ENCODE measurements around the gene ZFHX3.
"Not testable (repeated sequence)": the region's sequence is repeated elsewhere in the genome, so short reads cannot be mapped to it uniquely, and the experiment has no call there.

The ZFHX3 gene

GRCh38 chr16:73016488-73016830, 31.5 kb downstream of the ZFHX3 start:
- no peaks in the 10 kb centered on the region for H3K27me3 Mint-ChIP-seq
- H3K4me3 Mint-ChIP-seq: no peak overlapping the region

GRCh38 chr16:73015612-73016487, 32.1 kb downstream of the ZFHX3 start:
- Mint-ChIP-seq H3K9me3 (ENCODE audit: low read depth) (no peaks in the 10 kb centered on the region), H3K27me3 (no peaks in the 10 kb centered on the region), H3K4me3 (no peak overlapping the region), H3K36me3 (no peaks in the 10 kb centered on the region), H3K27ac (no peak overlapping the region), H3K4me1 (ENCODE audit: low read depth) (no peaks in the 10 kb centered on the region)

More at GRCh38 chr16:73016488-73016830, 31.5 kb downstream of the ZFHX3 start:
- Mint-ChIP-seq H3K36me3 (no peaks in the 10 kb centered on the region), H3K27ac (no peak overlapping the region), H3K4me1 (ENCODE audit: low read depth) (no peaks in the 10 kb centered on the region), H3K9me3 (ENCODE audit: low read depth) (no peaks in the 10 kb centered on the region)

DNA sequence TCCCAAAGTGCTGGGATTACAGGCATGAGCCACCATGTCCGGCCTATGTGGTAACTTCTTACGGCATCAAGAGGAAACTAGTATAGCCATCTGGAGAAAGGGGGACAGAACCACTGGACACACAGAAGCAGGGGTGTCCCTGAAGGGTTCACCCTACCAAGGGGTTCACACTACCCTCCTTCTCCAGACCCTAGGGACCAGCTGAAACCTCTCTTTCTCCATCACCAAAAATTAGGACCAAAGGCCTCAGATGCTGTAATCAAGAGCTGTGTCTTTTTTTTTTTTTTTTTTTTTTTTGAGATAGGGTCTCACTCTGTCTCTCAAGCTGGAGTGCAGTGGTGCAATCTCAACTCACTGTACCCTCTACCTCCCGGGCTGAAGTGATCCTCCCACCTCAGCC, 33.2 kb downstream of the ZFHX3 start:
- no peaks in the 10 kb centered on the region for H3K36me3 Mint-ChIP-seq
- no peaks in the 10 kb centered on the region for H3K9me3 Mint-ChIP-seq (ENCODE audit: low read depth)
- no peaks in the 10 kb centered on the region for H3K27me3 Mint-ChIP-seq
- no peaks in the 10 kb centered on the region for H3K4me1 Mint-ChIP-seq (ENCODE audit: low read depth)
- no peak overlapping the region for H3K27ac Mint-ChIP-seq
- H3K4me3 Mint-ChIP-seq: no peak overlapping the region

DNA sequence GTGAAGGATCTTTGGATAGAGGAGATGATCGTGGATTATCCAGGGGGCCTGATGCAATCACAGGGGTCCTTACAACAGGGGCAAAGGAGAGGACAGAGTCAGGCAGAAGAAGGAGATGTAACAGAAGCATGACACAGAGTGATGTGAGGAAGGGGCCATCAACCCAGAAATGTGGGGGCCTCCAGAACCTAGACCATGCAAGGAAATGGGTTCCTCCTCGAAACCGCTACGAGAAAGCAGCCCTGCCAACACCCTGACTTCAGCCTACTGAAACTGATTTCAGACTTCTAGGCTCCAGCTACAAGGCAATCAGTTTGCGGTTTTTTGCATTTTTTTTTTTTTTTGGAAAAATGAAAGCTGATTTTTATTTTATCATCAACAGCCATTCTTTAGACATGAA, 34.0 kb downstream of the ZFHX3 start:
- Mint-ChIP-seq H3K36me3 (no peaks in the 10 kb centered on the region), H3K27ac (no peak overlapping the region), H3K9me3 (ENCODE audit: low read depth) (no peaks in the 10 kb centered on the region), H3K4me3 (no peak overlapping the region), H3K27me3 (no peaks in the 10 kb centered on the region), H3K4me1 (ENCODE audit: low read depth) (no peaks in the 10 kb centered on the region)

- Mint-ChIP-seq H3K36me3 (no peaks in the 10 kb centered on the region), H3K4me3 (no peak overlapping the region), H3K4me1 (ENCODE audit: low read depth) (no peaks in the 10 kb centered on the region), H3K27ac (no peak overlapping the region), H3K27me3 (no peaks in the 10 kb centered on the region), H3K9me3 (ENCODE audit: low read depth) (no peaks in the 10 kb centered on the region)
These were observed 35.6 kb downstream of the ZFHX3 start for GRCh38 chr16:73012341-73012740.

GRCh38 chr16:73011926-73012325, 36.0 kb downstream of the ZFHX3 start:
- Mint-ChIP-seq H3K36me3 (no peaks in the 10 kb centered on the region), H3K4me1 (ENCODE audit: low read depth) (no peaks in the 10 kb centered on the region), H3K27me3 (no peaks in the 10 kb centered on the region), H3K4me3 (no peak overlapping the region), H3K9me3 (ENCODE audit: low read depth) (no peaks in the 10 kb centered on the region), H3K27ac (no peak overlapping the region)

DNA sequence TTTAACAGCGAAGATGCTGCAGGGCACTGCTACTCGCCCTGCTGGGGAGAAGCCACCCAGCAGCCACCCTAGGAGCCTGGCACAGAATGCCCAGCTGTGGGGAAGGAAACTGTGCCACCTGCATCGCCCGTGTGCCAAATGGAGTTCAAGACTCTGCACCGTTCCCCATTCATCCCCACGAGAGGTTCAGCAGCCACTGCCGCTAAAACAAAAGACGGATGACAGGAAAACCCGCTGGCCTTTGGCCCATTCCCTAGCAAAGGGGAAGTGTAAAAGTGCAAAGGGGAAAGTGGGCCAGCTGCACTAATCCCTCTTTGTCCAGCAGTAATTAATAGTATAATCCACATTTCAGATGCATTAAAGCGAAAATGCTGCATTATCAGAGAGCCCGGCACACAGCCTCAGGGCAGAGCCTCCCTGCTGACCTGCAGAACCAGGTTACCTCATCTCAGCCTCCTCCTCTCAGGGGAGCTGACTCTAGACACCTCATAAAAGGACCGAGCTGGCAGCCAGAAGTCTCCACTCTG, 37.7 kb downstream of the ZFHX3 start:
- no peaks in the 10 kb centered on the region for H3K27me3 Mint-ChIP-seq
- no peaks in the 10 kb centered on the region for H3K9me3 Mint-ChIP-seq (ENCODE audit: low read depth)
- H3K36me3 Mint-ChIP-seq: no peaks in the 10 kb centered on the region
- no peak overlapping the region for H3K4me3 Mint-ChIP-seq
- no peaks in the 10 kb centered on the region for H3K4me1 Mint-ChIP-seq (ENCODE audit: low read depth)
- H3K27ac Mint-ChIP-seq: no peak overlapping the region

GRCh38 chr16:73009710-73010109, 38.2 kb downstream of the ZFHX3 start:
- H3K4me1 Mint-ChIP-seq (ENCODE audit: low read depth); H3K27ac Mint-ChIP-seq; H3K36me3 Mint-ChIP-seq; H3K27me3 Mint-ChIP-seq; H3K9me3 Mint-ChIP-seq (ENCODE audit: low read depth); H3K4me3 Mint-ChIP-seq: not testable (repeated sequence)

DNA sequence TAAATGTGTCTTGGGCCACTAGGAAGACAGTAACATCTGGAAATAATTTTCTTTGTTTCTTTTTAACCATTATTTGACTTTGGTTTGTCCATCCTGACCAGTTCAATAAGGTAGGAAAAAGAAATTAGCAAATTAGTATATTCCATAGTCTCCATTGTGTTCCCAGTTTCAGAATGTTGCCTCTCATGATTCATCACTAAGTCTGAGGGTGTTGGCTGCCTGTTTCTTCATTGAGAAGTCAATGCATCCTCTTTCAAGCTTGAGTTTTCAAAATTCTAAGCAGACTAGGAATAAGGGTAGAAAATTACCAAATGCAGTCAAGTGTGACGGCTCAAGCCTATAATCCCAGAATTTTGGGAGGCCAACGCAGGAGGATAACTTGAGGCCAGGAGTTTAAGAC, 41.9 kb downstream of the ZFHX3 start:
- H3K4me3 Mint-ChIP-seq: no peak overlapping the region

DNA sequence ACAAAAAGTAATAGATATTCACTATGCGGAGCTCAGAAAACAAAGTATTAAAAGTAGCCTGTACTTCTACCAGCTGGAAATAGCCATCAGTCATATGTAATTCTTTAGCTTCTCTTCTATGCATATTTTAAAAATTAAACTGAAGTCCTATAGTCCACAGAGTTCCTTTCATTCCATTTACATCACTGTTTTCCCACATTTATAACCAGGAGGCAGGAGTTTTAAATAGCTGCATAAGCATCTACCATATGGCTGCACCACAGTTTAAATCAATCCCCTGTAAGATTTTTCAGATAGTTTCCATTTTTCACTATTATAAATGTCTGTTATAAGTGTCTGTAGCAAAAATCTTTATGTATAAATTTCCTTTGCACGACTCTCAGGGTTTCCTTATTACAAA, 45.1 kb downstream of the ZFHX3 start:
- H3K27ac Mint-ChIP-seq: no peak overlapping the region
- no peak overlapping the region for H3K4me3 Mint-ChIP-seq
- H3K9me3 Mint-ChIP-seq (ENCODE audit: low read depth): no peaks in the 10 kb centered on the region
- H3K27me3 Mint-ChIP-seq: no peaks in the 10 kb centered on the region
- H3K36me3 Mint-ChIP-seq: no peaks in the 10 kb centered on the region
- H3K4me1 Mint-ChIP-seq (ENCODE audit: low read depth): no peaks in the 10 kb centered on the region

More for the DNA sequence above, 41.9 kb downstream of the ZFHX3 start:
- H3K36me3 Mint-ChIP-seq: no peaks in the 10 kb centered on the region
- no peaks in the 10 kb centered on the region for H3K27me3 Mint-ChIP-seq
- H3K4me1 Mint-ChIP-seq (ENCODE audit: low read depth): no peaks in the 10 kb centered on the region
- H3K27ac Mint-ChIP-seq: no peak overlapping the region
- no peaks in the 10 kb centered on the region for H3K9me3 Mint-ChIP-seq (ENCODE audit: low read depth)

GRCh38 chr16:73000907-73001521, 46.9 kb downstream of the ZFHX3 start:
- no peaks in the 10 kb centered on the region for H3K4me1 Mint-ChIP-seq (ENCODE audit: low read depth)
- no peaks in the 10 kb centered on the region for H3K9me3 Mint-ChIP-seq (ENCODE audit: low read depth)
- H3K4me3 Mint-ChIP-seq: no peak overlapping the region
- no peaks in the 10 kb centered on the region for H3K27me3 Mint-ChIP-seq
- H3K27ac Mint-ChIP-seq: no peak overlapping the region
- no peaks in the 10 kb centered on the region for H3K36me3 Mint-ChIP-seq

GRCh38 chr16:73000020-73000906, 47.7 kb downstream of the ZFHX3 start:
- Mint-ChIP-seq H3K4me1 (ENCODE audit: low read depth) (no peaks in the 10 kb centered on the region), H3K9me3 (ENCODE audit: low read depth) (no peaks in the 10 kb centered on the region), H3K36me3 (no peaks in the 10 kb centered on the region), H3K4me3 (no peak overlapping the region), H3K27ac (no peak overlapping the region), H3K27me3 (no peaks in the 10 kb centered on the region)

- H3K27ac Mint-ChIP-seq: no peak overlapping the region
- no peaks in the 10 kb centered on the region for H3K9me3 Mint-ChIP-seq (ENCODE audit: low read depth)
- H3K4me3 Mint-ChIP-seq: no peak overlapping the region
- H3K27me3 Mint-ChIP-seq: no peaks in the 10 kb centered on the region
- H3K4me1 Mint-ChIP-seq (ENCODE audit: low read depth): no peaks in the 10 kb centered on the region
- H3K36me3 Mint-ChIP-seq: no peaks in the 10 kb centered on the region
These were observed 48.3 kb downstream of the ZFHX3 start for GRCh38 chr16:72999541-73000019.

DNA sequence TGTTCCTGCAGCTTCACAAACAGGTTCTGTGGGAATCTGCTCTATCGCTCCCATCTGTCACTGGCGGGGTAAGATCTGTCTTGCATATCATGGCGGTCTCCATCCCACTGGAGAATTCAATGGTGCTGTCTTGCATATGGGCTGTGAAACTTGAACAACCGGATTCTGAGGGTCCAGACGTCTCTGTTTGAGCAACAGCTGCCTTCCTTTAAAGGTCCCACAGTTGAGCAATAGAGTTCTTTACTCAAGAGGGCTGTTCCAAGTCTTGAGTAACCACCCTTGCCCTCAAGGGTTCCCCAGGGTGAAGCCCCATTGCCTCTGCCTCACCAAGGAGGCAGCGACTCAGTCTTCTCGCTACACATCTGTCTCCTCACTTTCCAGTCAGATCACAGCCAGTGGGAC, 50.8 kb downstream of the ZFHX3 start:
- Mint-ChIP-seq H3K27ac (no peak overlapping the region), H3K4me3 (no peak overlapping the region), H3K36me3 (no peaks in the 10 kb centered on the region), H3K9me3 (ENCODE audit: low read depth) (no peaks in the 10 kb centered on the region), H3K4me1 (ENCODE audit: low read depth) (no peaks in the 10 kb centered on the region), H3K27me3 (no peaks in the 10 kb centered on the region)

All from activated naive CD8-positive, alpha-beta T cell (primary cell).